Fibroblast of the conjunctiva (primary cell): ENCODE results near the gene FAM72A.
"Not testable (repeated sequence)": the region's sequence is repeated elsewhere in the genome, so short reads cannot be mapped to it uniquely, and the experiment has no call there.

Experiments used
- DNase-seq: peaks from one replicate; pipeline ENCODE4 v3.0.0-alpha.2; 2010; ENCODE audit warnings: low read depth

The FAM72A gene

DNA sequence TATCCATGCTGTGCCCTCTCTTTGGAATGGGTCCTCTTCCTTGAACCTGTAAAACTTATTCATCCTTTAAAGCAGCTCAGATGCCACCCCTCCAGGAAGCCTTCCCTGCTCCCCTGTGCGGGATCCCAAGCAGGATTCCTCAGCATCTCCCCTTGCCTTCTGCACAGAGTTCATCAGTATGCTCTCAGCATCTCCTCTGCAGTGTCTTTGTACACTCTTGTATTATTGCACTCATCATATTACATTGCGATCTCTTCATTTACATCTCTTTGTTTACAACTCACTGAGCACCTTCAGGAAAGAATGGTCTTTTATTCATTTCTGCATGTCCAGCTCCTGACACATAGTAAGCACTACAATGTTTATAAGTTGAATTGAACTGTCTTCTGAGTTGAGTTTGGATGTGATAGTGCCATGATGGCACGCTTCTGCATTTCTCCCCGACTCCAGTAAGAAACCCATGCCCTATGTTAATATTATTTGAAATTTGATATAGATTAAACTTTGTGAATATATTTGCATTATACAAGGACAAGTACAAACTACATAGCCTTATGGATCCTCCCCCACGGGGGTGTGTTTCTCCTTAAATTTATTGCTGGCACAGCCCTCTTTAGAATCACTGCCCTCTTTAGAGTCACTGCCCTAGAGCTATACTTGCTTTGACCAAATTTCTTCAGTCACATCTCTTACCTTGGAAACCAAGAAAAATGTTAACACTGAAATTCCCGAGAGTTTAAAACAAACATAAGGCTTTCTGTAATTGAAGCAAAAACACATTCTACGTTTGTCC lies 13.2 kb upstream of the FAM72A start:
- not testable (repeated sequence) for DNase-seq

DNA sequence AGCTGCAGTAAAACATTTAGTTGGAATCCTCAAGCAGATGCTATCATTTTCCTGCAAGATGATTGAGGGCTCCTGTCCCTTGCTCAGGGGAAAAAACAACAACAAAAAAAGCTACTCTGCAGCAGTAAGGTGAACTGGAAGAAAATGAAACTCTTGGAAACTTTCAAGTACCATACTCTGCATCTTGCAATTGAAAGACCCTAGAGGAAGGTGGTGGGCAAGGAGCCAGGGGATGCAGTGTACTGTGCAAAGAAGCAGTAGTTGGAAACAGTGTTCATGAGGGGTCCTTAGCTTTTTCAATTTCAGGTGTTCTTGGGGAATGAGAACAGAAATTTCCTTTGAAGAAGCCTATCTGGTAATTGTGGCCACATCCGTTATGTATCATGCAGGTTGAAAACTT lies 8.2 kb upstream of the FAM72A start:
- not testable (repeated sequence) for DNase-seq

GRCh38 chr1:206205569-206205968 lies 2.9 kb upstream of the FAM72A start:
- not testable (repeated sequence) for DNase-seq

DNA sequence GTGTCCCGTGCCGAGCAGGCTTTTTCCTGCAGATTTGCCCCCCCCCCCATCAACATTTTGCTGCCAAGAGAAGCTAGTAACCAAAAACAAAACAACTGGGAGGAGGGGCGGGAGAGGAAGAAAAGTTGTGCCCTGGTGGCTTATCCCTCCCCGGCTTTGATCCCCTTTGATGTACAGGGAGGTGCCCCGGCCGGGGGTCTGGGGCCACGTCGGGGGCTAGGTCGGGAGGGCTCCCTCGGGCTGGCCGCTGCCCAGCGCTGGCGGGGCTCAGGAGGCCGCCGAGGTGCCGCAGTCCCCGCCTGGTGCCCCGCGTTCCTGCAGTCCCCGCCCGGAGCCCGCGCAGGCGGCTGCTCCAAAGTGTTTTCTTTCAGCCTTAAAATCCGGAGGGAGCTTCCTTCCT lies 2.2 kb upstream of the FAM72A start:
- DNase-seq: not testable (repeated sequence)

- DNase-seq: not testable (repeated sequence)
Observed at GRCh38 chr1:206204159-206204511, 1.5 kb upstream of the FAM72A start.

DNA sequence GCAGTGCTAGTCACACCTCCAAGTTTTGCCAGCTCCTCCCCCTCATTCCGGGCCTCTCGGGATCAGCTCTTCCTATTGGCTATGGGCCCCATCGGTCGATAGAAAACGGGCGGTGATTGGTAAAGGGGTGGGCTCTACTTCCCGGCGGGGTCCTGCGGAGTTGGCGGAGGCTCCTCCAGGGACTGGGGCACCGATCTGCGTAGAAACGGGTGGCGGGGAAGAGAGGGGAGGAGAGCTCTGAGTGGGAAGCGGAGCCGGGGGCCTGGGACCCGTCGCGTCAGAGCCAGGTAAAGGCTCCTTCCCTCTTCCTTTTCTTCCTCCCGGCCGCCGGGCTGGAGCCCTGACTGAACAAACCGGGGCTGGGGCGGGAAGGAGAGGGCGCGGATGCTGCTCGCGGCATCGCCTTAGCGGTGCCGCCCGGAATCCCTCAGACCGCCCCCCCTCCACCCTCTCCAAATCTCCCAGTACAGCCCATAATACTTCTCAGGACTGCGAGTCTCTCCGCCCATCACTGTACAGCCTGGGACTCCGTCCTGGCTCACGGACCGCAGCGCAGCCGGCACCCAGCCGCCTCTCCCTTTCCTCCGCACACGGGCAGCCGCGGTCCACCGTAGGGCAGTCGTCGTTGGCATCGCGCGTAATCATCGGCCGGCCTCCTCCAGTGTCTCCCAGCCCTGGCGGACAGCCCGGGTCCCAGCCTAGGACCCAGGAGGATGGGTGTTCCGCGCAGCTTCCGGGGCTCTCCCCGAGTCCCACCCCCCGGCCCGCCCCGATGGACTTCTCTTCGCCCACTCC lies 922 bp upstream of the FAM72A start, which contains the start of gene SRGAP2:
TSS of gene SRGAP2 (plus strand) at position 178 of the 795 bp plus-strand sequence. CDS start 2,430 bp downstream, outside the sequence.
- peak; percentile 42 for DNase-seq

- not testable (repeated sequence) for DNase-seq
Observed at GRCh38 chr1:206196748-206197424, 5.8 kb downstream of the FAM72A start.

DNA sequence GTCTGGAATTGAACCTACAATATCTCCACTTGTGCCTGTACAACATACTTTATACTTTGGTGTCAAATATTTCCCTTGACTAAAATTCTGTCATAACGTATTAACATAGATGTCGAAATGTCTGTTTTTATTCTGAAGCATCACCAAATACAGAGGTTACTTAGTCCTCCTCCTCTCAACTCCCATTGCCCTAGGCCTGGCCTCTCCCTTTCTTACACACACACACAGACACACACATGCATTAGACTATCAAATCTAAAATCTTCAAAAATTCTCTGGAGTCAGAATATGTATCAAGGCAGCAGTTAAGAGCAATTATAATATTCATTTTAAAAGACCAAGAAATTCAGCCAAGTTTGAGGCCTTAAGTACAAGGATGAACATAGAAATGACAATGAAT lies 7.5 kb downstream of the FAM72A start:
- not testable (repeated sequence) for DNase-seq

GRCh38 chr1:206186826-206187225 lies 15.8 kb downstream of the FAM72A start:
- DNase-seq: not testable (repeated sequence)

GRCh38 chr1:206185778-206186177 lies 16.9 kb downstream of the FAM72A start:
- DNase-seq: not testable (repeated sequence)

DNA sequence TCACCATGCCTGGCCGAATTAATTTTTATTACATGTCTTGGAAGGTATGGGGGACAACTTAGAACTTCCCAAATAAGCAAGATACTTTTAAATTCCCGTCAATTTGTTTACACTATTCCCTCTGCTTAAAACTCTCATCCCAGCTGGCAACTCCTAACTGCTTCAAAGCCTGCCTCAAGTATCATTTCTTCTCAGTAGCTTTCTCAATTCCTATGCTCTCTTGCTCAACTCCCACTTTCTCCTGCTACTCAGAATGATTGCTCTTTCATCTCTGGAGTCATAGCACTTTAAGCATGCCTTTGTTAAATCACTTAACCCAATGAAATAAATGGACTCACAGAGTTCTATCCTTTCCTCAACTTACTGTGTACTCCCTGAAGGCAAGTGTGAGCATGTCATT lies 18.9 kb downstream of the FAM72A start:
- not testable (repeated sequence) for DNase-seq

DNA sequence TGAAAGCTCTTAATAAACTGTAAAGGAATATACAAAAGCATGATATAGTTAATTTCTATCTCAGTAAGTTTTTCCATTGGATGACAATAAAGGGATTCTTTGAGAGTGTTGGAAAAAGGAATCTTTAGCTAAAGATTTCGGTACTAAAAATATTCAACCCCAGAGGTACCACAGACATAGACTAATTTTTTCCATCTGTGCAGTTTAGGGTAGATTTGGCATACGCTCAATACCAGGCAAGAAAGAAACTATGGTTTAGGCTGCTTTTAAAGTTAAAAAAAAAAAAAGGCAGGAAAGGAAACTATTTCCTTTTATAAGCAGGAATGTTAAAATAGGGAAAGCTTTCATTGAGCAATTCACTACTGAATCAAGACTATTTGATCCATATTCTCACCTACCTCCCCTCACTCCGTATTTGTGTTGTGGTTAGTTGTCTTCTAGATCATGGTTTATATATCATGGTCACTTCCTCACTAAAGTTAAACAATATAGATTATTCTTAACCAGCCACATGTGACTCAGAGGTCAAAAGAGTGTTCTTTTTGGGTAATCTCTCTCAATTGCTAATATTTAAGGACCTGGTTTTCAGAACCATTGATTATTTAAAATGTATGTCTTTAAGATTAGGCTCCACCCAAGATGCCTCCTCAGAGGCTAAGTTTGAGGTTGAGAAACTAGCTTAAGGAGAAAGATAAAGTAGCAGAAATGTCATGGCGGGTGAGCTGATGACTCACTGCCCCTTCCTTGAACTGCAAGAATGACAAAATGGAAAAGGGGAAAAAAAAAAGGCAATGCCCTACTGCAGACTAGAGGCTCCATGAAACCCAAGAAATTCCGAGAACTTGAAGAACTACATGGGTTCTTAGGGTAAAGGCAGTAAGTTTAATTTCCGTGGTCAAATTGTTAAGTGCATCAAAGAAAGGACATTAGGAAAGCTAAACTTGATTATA lies 20.0 kb downstream of the FAM72A start:
- not testable (repeated sequence) for DNase-seq

DNA sequence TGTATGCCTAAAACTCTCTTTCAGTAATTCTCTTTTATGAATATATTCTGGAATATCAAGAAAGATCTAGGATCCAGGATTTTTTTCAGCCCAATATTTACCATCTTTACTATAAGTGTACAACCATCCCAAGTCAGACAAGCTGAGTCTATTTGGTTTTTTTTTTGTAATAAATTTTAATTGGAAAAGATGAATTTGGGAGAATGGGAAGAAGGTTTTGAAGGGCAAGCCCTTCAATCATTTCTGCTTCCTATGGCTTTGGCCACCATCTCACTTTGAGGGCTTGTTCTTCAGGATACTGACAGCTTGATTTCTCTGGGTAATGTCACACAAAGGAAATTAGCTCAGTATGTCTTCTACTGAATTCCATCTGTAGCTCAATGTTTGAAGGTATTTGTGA lies 23.0 kb downstream of the FAM72A start:
- not testable (repeated sequence) for DNase-seq

DNA sequence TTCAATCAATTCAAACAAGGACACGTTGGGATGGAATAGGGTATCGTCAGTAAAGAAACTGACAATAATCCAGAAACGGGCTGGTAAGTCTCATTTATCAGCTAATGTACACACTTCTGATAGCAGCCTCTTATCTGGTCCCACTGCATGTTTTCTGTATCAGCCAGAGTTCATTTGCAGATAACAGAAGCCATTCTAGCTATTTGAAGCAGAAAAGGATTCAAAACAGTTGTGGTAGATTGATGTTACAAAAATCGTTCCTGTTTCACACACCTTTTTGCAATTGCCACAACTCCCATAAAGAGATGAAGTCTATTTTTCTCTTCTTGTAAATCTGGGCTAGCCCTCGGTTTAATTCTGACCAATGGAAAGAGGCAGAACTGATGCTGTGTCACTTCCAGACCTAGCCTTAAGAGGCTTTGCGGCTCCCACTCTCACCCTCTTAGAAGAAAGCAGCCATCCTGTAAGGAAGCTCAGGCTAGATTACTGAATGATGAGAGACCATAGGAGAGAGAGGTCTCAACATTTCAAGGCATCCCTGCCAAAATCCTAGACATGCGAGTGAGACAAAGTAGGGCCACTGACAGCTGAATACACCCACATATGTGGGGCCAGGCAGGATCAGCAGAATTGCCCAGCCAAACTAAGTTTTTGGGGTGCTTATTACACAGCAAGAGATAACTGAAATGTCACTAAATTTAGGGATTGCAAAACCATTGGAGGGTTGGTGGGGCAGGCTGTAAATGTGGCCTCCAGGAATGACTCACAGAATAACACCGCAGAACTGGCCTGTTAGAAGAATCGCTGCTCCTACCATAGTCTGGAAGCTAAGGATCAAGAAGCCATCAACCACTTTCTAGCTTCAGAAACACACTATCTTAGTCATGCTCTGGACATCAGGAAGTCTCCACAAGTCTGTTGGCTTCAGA lies 24.3 kb downstream of the FAM72A start:
- not testable (repeated sequence) for DNase-seq

GRCh38 chr1:206176114-206176502 lies 26.5 kb downstream of the FAM72A start:
- not testable (repeated sequence) for DNase-seq

DNA sequence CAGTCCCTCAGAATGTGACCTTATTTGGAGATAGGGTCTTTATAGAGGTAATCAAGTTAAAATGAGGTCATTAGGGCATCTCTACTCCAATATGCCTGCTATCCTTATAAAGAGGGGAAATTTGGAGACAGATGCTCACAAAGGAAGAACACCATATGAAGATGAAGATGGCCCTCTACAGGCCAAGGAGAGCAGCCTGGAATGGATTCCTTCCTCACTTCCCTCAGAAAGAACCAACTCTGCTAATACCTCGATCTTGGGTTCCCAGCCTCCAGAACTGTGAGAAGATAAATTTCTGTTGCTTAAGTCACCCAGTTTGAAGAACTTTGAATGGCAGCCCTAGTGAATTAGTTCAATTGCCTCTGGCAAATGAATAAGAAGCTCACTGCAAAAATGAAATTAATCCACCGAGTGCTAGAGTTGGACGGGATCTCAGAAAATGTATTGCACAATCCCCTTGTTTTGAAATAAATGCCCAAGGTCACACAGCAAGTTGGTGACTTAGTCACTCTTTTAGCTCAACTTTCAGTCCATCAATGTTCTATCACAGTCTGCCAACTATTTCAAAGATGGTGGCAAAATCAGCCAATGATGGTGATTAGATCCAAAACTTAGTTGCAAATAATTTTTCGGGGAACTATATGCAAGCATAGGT lies 27.1 kb downstream of the FAM72A start:
- DNase-seq: peak; percentile 28

DNA sequence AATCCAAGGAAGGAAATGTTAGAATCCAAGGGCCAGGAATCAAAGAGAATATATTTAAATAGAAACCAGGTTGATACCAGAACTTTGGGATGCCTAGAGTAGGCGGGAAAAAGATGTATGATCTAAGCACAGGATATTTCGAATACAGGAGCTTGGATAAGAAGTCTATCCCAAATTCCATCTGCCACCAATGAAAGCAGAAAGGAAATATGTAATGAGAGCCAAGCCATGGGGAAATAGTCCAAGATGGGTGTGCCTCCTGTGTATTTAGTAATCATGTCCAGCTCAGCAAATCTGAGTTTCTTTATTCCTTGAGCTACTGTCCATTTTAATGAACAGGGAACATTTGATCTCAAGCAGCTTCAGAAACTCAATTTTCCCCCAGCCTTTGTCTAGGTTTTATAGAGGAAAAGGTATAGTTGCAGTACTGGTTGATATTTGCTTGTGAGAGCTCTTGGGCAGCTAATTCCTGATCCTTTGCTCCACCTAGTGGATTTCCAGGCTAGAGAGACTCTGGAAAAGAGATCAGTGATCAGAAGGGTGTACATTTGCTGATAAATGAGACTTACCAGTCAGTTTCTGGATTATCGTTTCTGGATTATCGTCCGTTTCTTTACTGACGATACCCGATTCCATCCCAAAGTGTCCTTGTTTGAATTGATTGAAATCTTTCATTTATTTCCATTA lies 28.3 kb downstream of the FAM72A start:
- DNase-seq: not testable (repeated sequence)

- DNase-seq: not testable (repeated sequence)
Observed at GRCh38 chr1:206173110-206173719, 29.4 kb downstream of the FAM72A start.

DNA sequence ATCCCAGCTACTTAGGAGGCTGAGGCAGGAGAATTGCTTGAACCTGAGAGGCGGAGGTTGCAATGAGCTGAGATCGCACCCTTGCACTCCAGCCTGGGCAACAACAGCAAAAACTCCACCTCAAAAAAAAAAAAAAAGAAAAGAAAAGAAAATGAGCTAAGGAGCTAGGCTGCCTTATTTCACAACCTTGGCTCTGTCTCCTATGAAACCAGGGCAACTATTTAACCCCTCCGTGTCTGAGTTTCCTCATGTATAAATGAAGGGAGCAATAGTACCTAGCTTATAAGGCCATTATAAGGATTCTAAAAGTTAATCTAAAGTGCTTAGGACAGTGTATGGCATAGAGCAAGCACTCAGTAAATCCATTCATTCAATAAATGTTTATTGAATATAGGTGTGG lies 32.8 kb downstream of the FAM72A start:
- peak; percentile 26 for DNase-seq
